Measurements from ENCODE around the gene TMEM9. TPM values are rescaled to one million over a fixed set of nuclear protein-coding genes. Genes with fewer than 3 reads are reported as not detected.

Gene TMEM9
- total RNA-seq = 113 and 131 TPM in 2 replicates

DNA sequence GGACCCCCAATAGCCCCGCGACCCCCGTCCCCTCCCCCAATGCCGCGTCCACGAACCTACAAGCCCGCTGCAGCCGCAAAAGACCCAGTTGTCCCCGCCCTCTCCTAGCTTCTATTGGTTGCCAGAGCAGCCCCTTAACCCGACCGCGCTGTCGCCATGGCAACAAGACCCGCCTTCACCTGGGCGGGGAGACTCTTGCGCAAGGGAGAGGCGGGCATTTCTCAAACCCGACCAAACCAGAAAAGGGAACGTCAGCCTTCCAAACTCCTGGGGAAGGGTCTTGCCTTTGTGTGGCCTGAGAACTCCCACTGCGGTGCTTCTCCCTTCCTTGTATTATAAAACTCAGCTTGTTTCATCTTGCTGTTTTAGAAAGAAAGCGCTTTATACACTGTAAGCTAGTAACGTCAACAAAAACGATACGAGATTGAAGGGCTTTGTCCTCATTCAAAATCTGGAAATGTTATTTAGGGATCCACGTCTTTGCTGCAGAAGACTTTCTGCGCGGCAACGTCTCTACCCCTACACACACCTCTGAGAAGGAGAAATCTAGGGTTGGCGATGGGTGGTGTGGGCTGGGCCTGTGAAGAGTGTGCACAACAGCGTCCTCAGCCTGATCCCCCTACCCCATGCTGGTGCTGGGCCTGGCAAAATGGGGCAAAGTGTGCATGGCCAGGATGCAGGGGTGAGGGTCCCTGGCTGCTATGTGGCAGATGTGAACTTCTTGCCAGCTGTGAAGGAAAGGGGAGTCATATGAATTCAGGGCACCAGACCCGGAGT lies at the start of gene TMEM9:
TSS of gene TMEM9 (minus strand) at position 86 of the 777 bp plus-strand sequence. CDS start 551 bp downstream, outside the sequence.

DNA sequence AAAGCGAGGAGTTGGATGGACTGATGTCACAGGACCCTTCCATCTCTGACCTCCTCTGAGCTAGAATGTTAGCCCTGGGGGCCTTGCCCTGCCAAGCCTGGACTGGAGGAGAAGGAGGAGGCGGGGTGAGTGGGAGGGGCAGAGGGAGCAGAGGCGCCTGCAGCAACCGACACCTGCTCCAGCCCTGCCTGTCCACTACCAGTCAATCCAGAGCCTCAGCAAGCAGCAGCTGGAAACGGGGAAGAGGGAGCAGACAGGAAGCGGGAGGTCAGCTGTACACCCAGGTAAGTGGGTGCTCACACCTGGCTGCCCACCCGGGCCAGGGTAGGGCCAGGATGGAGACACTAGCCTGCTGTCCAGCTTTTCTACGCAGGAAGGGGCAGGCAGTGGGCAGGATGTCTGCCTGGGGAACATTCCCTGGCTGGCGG lies 36.4 kb upstream of the TMEM9 start, which contains the start of gene IGFN1:
TSS of gene IGFN1 (plus strand) at position 201 of the 428 bp plus-strand sequence. CDS start 2,470 bp downstream, outside the sequence.

DNA sequence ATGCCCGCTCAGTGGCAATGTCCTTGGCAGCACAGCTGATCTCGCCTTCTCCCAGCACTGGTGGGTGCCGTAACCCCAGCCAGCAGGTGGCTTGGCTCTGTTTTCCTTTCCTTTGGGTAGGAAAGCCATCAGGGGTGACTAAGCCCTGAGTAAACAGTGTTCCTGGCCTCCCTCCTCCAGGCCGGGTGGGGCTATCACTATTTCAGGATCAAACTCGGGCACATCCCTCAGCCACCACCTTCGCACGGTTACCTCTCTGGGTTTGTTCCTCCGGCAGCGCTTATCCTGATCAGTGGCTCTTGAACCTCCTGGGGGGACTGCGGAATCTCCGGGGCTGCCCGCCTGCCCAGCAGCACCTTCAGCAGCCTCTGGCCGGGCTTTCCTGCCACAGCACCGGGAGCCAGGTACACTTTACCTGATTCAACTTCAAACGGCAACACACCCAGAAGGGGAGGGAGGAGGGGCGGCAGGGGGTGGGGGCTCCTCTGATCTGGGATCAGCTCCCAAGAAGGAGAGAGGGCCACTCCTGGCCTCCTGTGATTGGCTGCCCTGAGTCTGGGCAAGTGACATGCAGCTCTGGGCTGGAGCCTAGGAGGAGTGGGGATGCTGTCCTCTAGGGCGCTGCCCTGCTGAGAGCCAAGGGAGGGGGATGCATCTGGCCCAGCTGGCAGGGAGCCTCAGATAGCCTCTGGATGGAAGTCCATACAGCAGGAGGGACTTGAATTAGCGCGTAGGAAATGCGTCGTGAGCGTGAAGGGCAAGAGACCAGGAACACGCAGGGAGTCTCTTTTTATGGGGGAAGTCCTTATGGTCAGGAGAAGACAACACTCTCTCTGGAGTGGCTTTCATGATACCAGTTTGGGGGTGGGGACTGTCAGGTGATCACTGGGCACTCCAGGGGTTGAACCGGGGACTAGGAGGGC lies 27.2 kb downstream of the TMEM9 start, which contains the start of gene ASCL5:
TSS of gene ASCL5 (minus strand) at position 353 of the 923 bp plus-strand sequence. CDS start 11,812 bp downstream, outside the sequence.

GRCh38 chr1:201112173-201112731 lies 42.0 kb downstream of the TMEM9 start, which contains the start of gene CACNA1S:
TSS of gene CACNA1S (minus strand) at chr1:201112426. CDS start at chr1:201112339, 87 bp downstream.

Other genes starting within 250 kb of the TMEM9 start
- gene KIF21B, start 130.8 kb downstream of the TMEM9 start, total RNA-seq = 0.08 and 1.9 TPM in 2 replicates
- gene CACNA1S, start 42.0 kb downstream of the TMEM9 start, total RNA-seq = 0.24 TPM in 1 of 2 replicates, not detected in the other
- not detected in 2 replicates for gene ASCL5, start 27.3 kb downstream of the TMEM9 start, total RNA-seq
- gene IGFN1, start 36.4 kb upstream of the TMEM9 start, total RNA-seq = under 0.01 TPM in 1 of 2 replicates, not detected in the other
- gene PKP1, start 129.0 kb upstream of the TMEM9 start, total RNA-seq = under 0.01 and 0.24 TPM in 2 replicates
- 12.5 TPM in 1 of 2 replicates, not detected in the other for gene TNNT2, start 223.2 kb upstream of the TMEM9 start, total RNA-seq
- 0.48 and 3.4 TPM in 2 replicates for gene LAD1, start 244.8 kb upstream of the TMEM9 start, total RNA-seq

Data from epithelial cell of alveolus of lung (primary cell).